HUES48 (cell line): ENCODE measurements around the gene JMJD4.
"Not testable (repeated sequence)": the region's sequence is repeated elsewhere in the genome, so short reads cannot be mapped to it uniquely, and the experiment has no call there.

Experiments used
- H3K27ac ChIP-seq: one replicate; pipeline ENCODE4 v1.7.0; 2013; ENCODE audit warnings: low read depth, low read length, inconsistent platforms
- H3K27me3 ChIP-seq: 2 replicates; pipeline ENCODE4 v1.6.1; 2013; ENCODE audit warnings: mild to moderate bottlenecking, low read length; ENCODE audit not compliant: control insufficient read depth, insufficient read depth
- H3K36me3 ChIP-seq: 2 replicates; pipeline ENCODE4 v1.6.1; 2013; ENCODE audit warnings: low read length; ENCODE audit not compliant: control insufficient read depth, insufficient read depth
- H3K4me1 ChIP-seq: 2 replicates; pipeline ENCODE4 v1.6.1; 2013; ENCODE audit warnings: mild to moderate bottlenecking, low read length; ENCODE audit not compliant: control insufficient read depth, insufficient read depth
- H3K4me3 ChIP-seq: 2 replicates; pipeline ENCODE4 v1.5.1; 2013; ENCODE audit warnings: mild to moderate bottlenecking, low read depth, low read length
- H3K9ac ChIP-seq: 2 replicates; pipeline ENCODE4 v1.6.1; 2013; ENCODE audit warnings: mild to moderate bottlenecking, low read depth, low read length, moderate library complexity
- H3K9me3 ChIP-seq: 2 replicates; pipeline ENCODE4 v1.6.1; 2013; ENCODE audit warnings: low read length; ENCODE audit not compliant: control insufficient read depth, insufficient read depth

Gene JMJD4

GRCh38 chr1:227710474-227710873, 24.6 kb downstream of the JMJD4 start:
- H3K9me3 ChIP-seq = peaks cover 56% of the 10 kb centered on the region

GRCh38 chr1:227709451-227709850, 25.7 kb downstream of the JMJD4 start:
- Histone ChIP-seq H3K4me3 (no peak overlapping the region), H3K36me3 (no peaks in the 10 kb centered on the region), H3K27me3 (no peaks in the 10 kb centered on the region), H3K4me1 (no peaks in the 10 kb centered on the region), H3K27ac (no peak overlapping the region), H3K9me3 (peaks cover 45% of the 10 kb centered on the region), H3K9ac (no peak overlapping the region)

More at GRCh38 chr1:227710474-227710873, 24.6 kb downstream of the JMJD4 start:
- H3K36me3 ChIP-seq, H3K27me3 ChIP-seq, H3K27ac ChIP-seq, H3K9ac ChIP-seq, H3K4me1 ChIP-seq, H3K4me3 ChIP-seq: not testable (repeated sequence)

GRCh38 chr1:227707846-227708245, 27.3 kb downstream of the JMJD4 start:
- no peak overlapping the region for H3K4me3 ChIP-seq
- H3K9ac ChIP-seq = no peak overlapping the region
- H3K27me3 ChIP-seq = no peaks in the 10 kb centered on the region
- peaks cover 43% of the 10 kb centered on the region for H3K9me3 ChIP-seq
- H3K36me3 ChIP-seq = no peaks in the 10 kb centered on the region
- H3K27ac ChIP-seq = no peak overlapping the region
- H3K4me1 ChIP-seq = no peaks in the 10 kb centered on the region

- H3K27me3 ChIP-seq = not testable (repeated sequence)
Measured at GRCh38 chr1:227701631-227702030, 33.5 kb downstream of the JMJD4 start.

GRCh38 chr1:227697321-227697864, 37.7 kb downstream of the JMJD4 start:
- H3K4me3 ChIP-seq = no peak overlapping the region
- no peak overlapping the region for H3K9ac ChIP-seq
- no peaks in the 10 kb centered on the region for H3K36me3 ChIP-seq
- H3K4me1 ChIP-seq = no peaks in the 10 kb centered on the region
- no peak overlapping the region for H3K27ac ChIP-seq
- H3K27me3 ChIP-seq = no peaks in the 10 kb centered on the region
- H3K9me3 ChIP-seq = peaks cover 51% of the 10 kb centered on the region

More at GRCh38 chr1:227701631-227702030, 33.5 kb downstream of the JMJD4 start:
- H3K36me3 ChIP-seq, H3K4me3 ChIP-seq, H3K27ac ChIP-seq, H3K9ac ChIP-seq, H3K4me1 ChIP-seq: not testable (repeated sequence)
- peaks cover 36% of the 10 kb centered on the region for H3K9me3 ChIP-seq

- Histone ChIP-seq H3K4me1 (no peaks in the 10 kb centered on the region), H3K36me3 (no peaks in the 10 kb centered on the region), H3K4me3 (no peak overlapping the region), H3K9me3 (peaks cover 41% of the 10 kb centered on the region), H3K27ac (no peak overlapping the region), H3K27me3 (no peaks in the 10 kb centered on the region), H3K9ac (no peak overlapping the region)
Measured at GRCh38 chr1:227685807-227686206, 49.3 kb downstream of the JMJD4 start.
